ENCODE results near the gene GABPB1. TPM values are rescaled to one million over a fixed set of nuclear protein-coding genes. Genes with fewer than 3 reads are reported as not detected.

Gene GABPB1
- total RNA-seq, 6 experiments from 2014 or later, result 5.4 to 10.5 (median 9.4) TPM

DNA sequence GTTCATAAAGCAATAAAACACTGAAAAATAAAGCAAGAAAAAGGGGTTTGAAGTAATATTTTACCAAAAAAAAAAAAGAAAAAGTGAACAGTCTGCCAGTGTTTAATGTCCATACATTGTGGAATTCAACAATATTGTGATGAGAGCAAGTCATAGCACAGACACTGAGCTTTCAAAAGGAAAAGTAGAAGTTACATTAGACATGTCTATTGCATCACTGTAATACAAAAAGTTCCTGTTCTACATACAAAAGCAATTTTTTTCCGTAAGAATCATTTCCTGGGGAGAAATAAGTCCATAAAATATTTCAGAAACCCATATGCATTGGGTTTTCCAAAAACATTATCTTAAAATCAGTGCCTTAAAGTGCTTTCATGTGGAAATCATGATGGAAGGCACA is 77.6 kb downstream of the GABPB1 start:
- Histone ChIP-seq H3K9me3 (no peaks in the 10 kb centered on the region), H3K27me3 (no peaks in the 10 kb centered on the region), H3K27ac (no peak overlapping the region), H3K36me3 (no peaks in the 10 kb centered on the region), H3K4me3 (no peak overlapping the region), H3K4me1 (no peaks in the 10 kb centered on the region)
- intact Hi-C loops (cut with DNase I), result no loop called here
- 79% methylated on average over 1 of the region's 1 CpG for WGBS (ENCODE audit: insufficient coverage, low coverage, low lambda C conversion rate, missing lambda C conversion rate)
- TF ChIP-seq CTCF (IDR thresholded peaks at IDR 0.05) (no peak), POLR2A (IDR thresholded peaks at IDR 0.05) (no peak)
- no peak for ATAC-seq
- DNase-seq, result no peak

DNA sequence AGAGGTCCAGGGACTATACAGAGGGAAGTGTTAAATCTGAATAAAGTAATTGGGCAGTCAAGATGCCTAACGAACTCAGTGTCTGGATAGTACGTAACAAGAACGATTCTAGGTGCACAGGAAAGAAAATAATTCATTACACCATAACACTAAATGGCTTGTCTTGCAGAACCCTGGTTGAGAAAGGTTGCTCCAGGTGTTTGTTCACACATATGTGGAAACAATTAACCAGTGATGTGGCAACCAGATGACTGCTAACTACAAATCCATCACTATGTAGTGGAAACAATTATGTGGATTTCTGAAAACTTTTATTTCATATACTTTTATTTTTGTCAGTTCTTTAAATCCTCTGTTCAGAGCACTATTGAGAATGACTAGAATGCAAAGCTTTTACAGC is 79.1 kb downstream of the GABPB1 start:
- WGBS (ENCODE audit: insufficient coverage, low coverage, low lambda C conversion rate, missing lambda C conversion rate), result 48% methylated on average over 3 of the region's 3 CpGs
- Histone ChIP-seq H3K9me3 (no peaks in the 10 kb centered on the region), H3K27ac (no peak overlapping the region), H3K27me3 (no peaks in the 10 kb centered on the region), H3K36me3 (no peaks in the 10 kb centered on the region), H3K4me1 (no peaks in the 10 kb centered on the region), H3K4me3 (no peak overlapping the region)
- no peak for TF ChIP-seq CTCF (IDR thresholded peaks at IDR 0.05)
- TF ChIP-seq POLR2A (IDR thresholded peaks at IDR 0.05), result no peak
- DNase-seq, result no peak
- intact Hi-C loops (cut with DNase I), result no loop called here
- ATAC-seq, result no peak

GRCh38 chr15:50275091-50275490 is 79.9 kb downstream of the GABPB1 start:
- H3K27me3 ChIP-seq, result no peaks in the 10 kb centered on the region
- H3K9me3 ChIP-seq, result no peaks in the 10 kb centered on the region
- no peaks in the 10 kb centered on the region for H3K36me3 ChIP-seq
- intact Hi-C loops (cut with DNase I), result no loop called here
- TF ChIP-seq POLR2A (IDR thresholded peaks at IDR 0.05) (no peak), CTCF (IDR thresholded peaks at IDR 0.05) (no peak)
- ATAC-seq (no peak), DNase-seq (no peak)
- H3K4me3 ChIP-seq, result no peak overlapping the region
- 64% methylated on average over 2 of the region's 2 CpGs for WGBS (ENCODE audit: insufficient coverage, low coverage, low lambda C conversion rate, missing lambda C conversion rate)
- H3K4me1 ChIP-seq, result no peaks in the 10 kb centered on the region
- H3K27ac ChIP-seq, result no peak overlapping the region

DNA sequence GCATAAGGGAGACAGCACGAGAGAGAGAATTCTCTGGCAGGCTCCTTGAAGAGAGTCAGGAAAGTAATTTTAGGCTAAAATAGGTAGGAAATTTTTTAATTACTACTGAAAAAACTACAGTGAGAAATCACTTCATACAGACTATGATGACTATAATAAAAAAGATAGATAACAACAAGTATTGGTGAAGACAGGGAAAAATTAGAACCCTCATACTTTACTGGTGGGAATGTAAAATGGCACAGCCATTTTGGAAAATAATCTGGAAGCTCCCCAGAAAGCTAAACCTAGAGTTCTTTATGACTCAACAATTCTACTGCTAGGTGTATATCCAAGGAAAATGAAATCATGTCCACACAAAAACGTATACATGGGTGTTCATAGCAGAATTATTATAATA is 87.4 kb downstream of the GABPB1 start:
- no peak for ATAC-seq
- no peak overlapping the region for H3K4me3 ChIP-seq
- TF ChIP-seq CTCF (IDR thresholded peaks at IDR 0.05), result no peak
- TF ChIP-seq POLR2A (IDR thresholded peaks at IDR 0.05), result no peak
- H3K27ac ChIP-seq, result no peak overlapping the region
- H3K36me3 ChIP-seq, result no peaks in the 10 kb centered on the region
- DNase-seq, result no peak
- H3K4me1 ChIP-seq, result peaks cover 0 to 7% (median 0%) of the 10 kb centered on the region in 4 donors
- H3K27me3 ChIP-seq, result no peaks in the 10 kb centered on the region
- no peaks in the 10 kb centered on the region for H3K9me3 ChIP-seq
- intact Hi-C loops (cut with DNase I), result no loop called here
- 79% methylated on average over 2 of the region's 2 CpGs for WGBS (ENCODE audit: insufficient coverage, low coverage, low lambda C conversion rate, missing lambda C conversion rate)

DNA sequence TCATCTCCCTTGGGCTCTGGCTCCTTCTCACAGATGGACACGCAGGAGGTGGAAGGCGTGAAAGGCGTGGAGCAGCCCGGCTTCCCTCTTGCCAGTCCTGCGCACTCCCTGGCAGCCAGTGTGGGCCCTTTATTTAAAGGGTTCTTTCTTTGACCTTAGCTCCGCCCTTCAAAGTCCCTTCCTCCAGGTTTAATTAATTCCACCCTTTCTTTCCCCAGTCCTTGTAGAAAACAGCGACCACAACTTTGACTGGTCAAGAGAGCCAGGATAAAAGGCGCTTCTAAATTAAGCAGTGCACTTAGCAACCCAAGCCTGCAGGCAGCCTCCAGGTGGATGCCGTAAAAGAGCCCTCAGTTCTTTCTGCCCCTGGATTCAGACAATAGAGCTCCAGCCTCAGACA is 89.4 kb downstream of the GABPB1 start, which contains the start of gene HDC:
Gene HDC, minus strand, starts transcription at position 107 of the 400 bp plus-strand sequence. Its CDS starts 103 bp downstream, at position 4.
- no peak for ATAC-seq
- no peak for TF ChIP-seq CTCF (IDR thresholded peaks at IDR 0.05)
- intact Hi-C loops (cut with DNase I), result no loop called here
- no peaks in the 10 kb centered on the region for H3K36me3 ChIP-seq
- 79% methylated on average over 3 of the region's 9 CpGs for WGBS (ENCODE audit: insufficient coverage, low coverage, low lambda C conversion rate, missing lambda C conversion rate)
- no peak within 1 kb of the TSS for H3K4me3 ChIP-seq
- H3K4me1 ChIP-seq, result peaks cover 0 to 8% (median 0%) of the 10 kb centered on the region in 4 donors
- H3K9me3 ChIP-seq, result no peaks in the 10 kb centered on the region
- H3K27me3 ChIP-seq, result no peaks in the 10 kb centered on the region
- no peak for DNase-seq
- H3K27ac ChIP-seq, result no peak within 1 kb of the TSS
